ENCODE measurements around the gene MPZL1. TPM values are rescaled to one million over a fixed set of nuclear protein-coding genes. Genes with fewer than 3 reads are reported as not detected.

MPZL1 gene
- total and polyA plus RNA-seq, 2 donors (not counting 3 experiments of a cell fraction or from before 2014, with no cell fraction given): 41.7 to 99.1 TPM

DNA sequence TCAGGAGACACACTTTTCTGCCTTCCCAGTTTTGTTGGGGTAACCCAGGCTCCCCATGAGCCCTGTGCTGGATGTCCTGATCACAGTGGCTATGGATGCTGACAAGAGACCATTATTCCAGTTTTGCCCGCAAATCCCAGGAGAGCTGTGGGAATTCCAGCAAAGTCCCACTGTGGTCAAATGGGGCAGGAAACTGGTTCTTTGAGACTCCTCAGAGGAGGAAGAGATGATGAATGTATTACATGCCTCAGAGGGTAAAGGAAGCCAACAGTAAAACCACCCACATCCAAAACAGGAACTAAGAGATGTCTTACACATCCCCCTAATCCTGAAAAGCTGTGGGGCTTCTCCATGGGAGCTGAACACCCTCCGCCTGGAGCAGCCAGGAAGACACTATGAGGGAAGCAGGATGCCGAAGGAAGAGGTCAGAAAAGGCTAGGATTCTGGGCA lies 12.8 kb upstream of the MPZL1 start:
- H3K27me3 ChIP-seq (ENCODE audit: control insufficient read depth in 2 of 2, insufficient read depth in 2 of 2, low read length in 2 of 2): peaks cover 27 to 42% of the 10 kb centered on the region in 2 experiments
- FAIRE-seq (no peak), DNase-seq (ENCODE audit: low read depth, low spot score) (no peak)
- no peaks in the 10 kb centered on the region for H3K79me2 ChIP-seq (ENCODE audit: control insufficient read depth, insufficient read depth, low read length)
- H3K4me2 ChIP-seq (ENCODE audit: insufficient read depth, low read length): no peak overlapping the region
- no peaks in the 10 kb centered on the region for H3K36me3 ChIP-seq (ENCODE audit: control insufficient read depth in 2 of 2, extremely low read depth in 1 of 2, insufficient read depth in 2 of 2, low read length in 2 of 2)
- H3K9me3 ChIP-seq (replicated peaks; ENCODE audit: control insufficient read depth, insufficient read depth, low read length): no peaks in the 10 kb centered on the region
- dilution Hi-C loops (cut with MboI; ENCODE audit: extremely low pct_ligation_motif_present, low sequenced_read_pairs) (no loop called here), intact Hi-C loops (cut with micrococcal nuclease) (no loop called here)
- no peak overlapping the region for H3K4me3 ChIP-seq (replicated peaks in 1 of 3; ENCODE audit: insufficient read depth in 1 of 3, low read depth in 1 of 3, low read length in 3 of 3)
- H4K20me1 ChIP-seq (replicated peaks; ENCODE audit: control insufficient read depth, extremely low read depth, insufficient read depth, low read length): no peaks in the 10 kb centered on the region
- H3K9me1 ChIP-seq (replicated peaks; ENCODE audit: control insufficient read depth, extremely low read depth, insufficient read depth, low read length): no peaks in the 10 kb centered on the region
- no TSS peak for BruUV-seq (replicated peaks)
- peaks cover 11% of the 10 kb centered on the region for H3K4me1 ChIP-seq (ENCODE audit: control insufficient read depth, extremely low read depth, insufficient read depth, low read length)
- no peak overlapping the region for H2AFZ ChIP-seq (ENCODE audit: low read depth, low read length)
- H3K9ac ChIP-seq (replicated peaks; ENCODE audit: extremely low read depth, insufficient read depth, low read length): no peak overlapping the region
- POLR2A ChIA-PET: no interaction called here
- TF ChIP-seq, protein P1, sequence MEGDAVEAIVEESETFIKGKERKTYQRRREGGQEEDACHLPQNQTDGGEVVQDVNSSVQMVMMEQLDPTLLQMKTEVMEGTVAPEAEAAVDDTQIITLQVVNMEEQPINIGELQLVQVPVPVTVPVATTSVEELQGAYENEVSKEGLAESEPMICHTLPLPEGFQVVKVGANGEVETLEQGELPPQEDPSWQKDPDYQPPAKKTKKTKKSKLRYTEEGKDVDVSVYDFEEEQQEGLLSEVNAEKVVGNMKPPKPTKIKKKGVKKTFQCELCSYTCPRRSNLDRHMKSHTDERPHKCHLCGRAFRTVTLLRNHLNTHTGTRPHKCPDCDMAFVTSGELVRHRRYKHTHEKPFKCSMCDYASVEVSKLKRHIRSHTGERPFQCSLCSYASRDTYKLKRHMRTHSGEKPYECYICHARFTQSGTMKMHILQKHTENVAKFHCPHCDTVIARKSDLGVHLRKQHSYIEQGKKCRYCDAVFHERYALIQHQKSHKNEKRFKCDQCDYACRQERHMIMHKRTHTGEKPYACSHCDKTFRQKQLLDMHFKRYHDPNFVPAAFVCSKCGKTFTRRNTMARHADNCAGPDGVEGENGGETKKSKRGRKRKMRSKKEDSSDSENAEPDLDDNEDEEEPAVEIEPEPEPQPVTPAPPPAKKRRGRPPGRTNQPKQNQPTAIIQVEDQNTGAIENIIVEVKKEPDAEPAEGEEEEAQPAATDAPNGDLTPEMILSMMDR (IDR thresholded peaks at IDR 0.05; ENCODE audit: extremely low read depth in 1 of 2, insufficient read depth in 1 of 2, low read depth in 1 of 2, low read length in 2 of 2): no peak
- TF ChIP-seq JUN (IDR thresholded peaks at IDR 0.05; ENCODE audit: borderline replicate concordance, insufficient read depth, insufficient read length, low read depth): no peak
- TF ChIP-seq FOS (IDR thresholded peaks at IDR 0.05; ENCODE audit: borderline replicate concordance, insufficient read depth, low read length): peak; percentile 29
- CTCF ChIA-PET: interaction anchor here (0.6 to 0.9 kb wide), 4 partner anchors 21 to 373 kb away, joined by 3 to 4 read pairs (median 3); no protein-coding TSS in a partner anchor
- no peak overlapping the region for H3K27ac ChIP-seq (ENCODE audit: insufficient read depth, low read depth, low read length)

DNA sequence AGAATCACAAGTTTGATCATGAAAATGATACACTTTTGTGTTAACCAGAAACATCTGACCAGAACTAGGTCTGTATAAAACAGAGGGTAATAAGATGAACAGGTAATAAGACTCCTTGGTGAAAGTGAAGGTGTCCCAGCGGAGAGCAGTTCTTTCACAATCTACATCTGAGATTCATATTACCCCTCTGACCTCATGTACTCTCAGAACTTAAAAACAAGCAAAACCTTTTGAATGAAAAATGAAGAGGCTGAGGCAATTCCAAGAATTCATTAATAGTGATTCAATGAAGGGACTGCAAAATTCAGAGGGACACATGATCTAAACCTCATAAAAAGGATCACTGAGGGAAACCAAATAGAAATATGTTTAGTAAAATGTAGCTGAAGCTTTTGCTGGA lies 10.9 kb upstream of the MPZL1 start:
- dilution Hi-C loops (cut with MboI; ENCODE audit: extremely low pct_ligation_motif_present, low sequenced_read_pairs) (no loop called here), intact Hi-C loops (cut with micrococcal nuclease) (loop anchor here (5.0 to 10.0 kb wide), 2 partner anchors 516 to 1654 kb away; partner anchors contain the start of genes BLZF1, NME7 and SFT2D2)
- peaks cover 18 to 23% of the 10 kb centered on the region in 2 experiments for H3K27me3 ChIP-seq (ENCODE audit: control insufficient read depth in 2 of 2, insufficient read depth in 2 of 2, low read length in 2 of 2)
- H3K9ac ChIP-seq (replicated peaks; ENCODE audit: extremely low read depth, insufficient read depth, low read length): no peak overlapping the region
- no peaks in the 10 kb centered on the region for H3K9me3 ChIP-seq (replicated peaks; ENCODE audit: control insufficient read depth, insufficient read depth, low read length)
- FAIRE-seq: no peak
- DNase-seq (ENCODE audit: low read depth, low spot score): no peak
- no peaks in the 10 kb centered on the region for H3K9me1 ChIP-seq (replicated peaks; ENCODE audit: control insufficient read depth, extremely low read depth, insufficient read depth, low read length)
- H3K36me3 ChIP-seq (ENCODE audit: control insufficient read depth in 2 of 2, extremely low read depth in 1 of 2, insufficient read depth in 2 of 2, low read length in 2 of 2): no peaks in the 10 kb centered on the region
- H2AFZ ChIP-seq (ENCODE audit: low read depth, low read length): no peak overlapping the region
- TF ChIP-seq POLR2A (IDR thresholded peaks at IDR 0.05; ENCODE audit: low read depth, low read length) (no peak), JUN (IDR thresholded peaks at IDR 0.05; ENCODE audit: borderline replicate concordance, insufficient read depth, insufficient read length, low read depth) (no peak), GATA2 (IDR thresholded peaks at IDR 0.05; ENCODE audit: insufficient read depth, insufficient read length, low read depth, low read length) (no peak), FOS (IDR thresholded peaks at IDR 0.05; ENCODE audit: borderline replicate concordance, insufficient read depth, low read length) (no peak), MYC (IDR thresholded peaks at IDR 0.05; ENCODE audit: low read depth, low read length) (no peak), EZH2 (IDR thresholded peaks at IDR 0.05; ENCODE audit: borderline replicate concordance, low read depth, low read length, severe bottlenecking) (no peak), POLR2AphosphoS5 (IDR thresholded peaks at IDR 0.05; ENCODE audit: insufficient read depth, low read depth, low read length) (no peak)
- TF ChIP-seq, protein P2, sequence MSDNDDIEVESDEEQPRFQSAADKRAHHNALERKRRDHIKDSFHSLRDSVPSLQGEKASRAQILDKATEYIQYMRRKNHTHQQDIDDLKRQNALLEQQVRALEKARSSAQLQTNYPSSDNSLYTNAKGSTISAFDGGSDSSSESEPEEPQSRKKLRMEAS (IDR thresholded peaks at IDR 0.05; ENCODE audit: insufficient read depth, insufficient read length): no peak
- TF ChIP-seq, protein P1 (IDR thresholded peaks at IDR 0.05; ENCODE audit: extremely low read depth in 1 of 2, insufficient read depth in 1 of 2, low read depth in 1 of 2, low read length in 2 of 2): no peak
- H3K27ac ChIP-seq (ENCODE audit: insufficient read depth, low read depth, low read length): no peak overlapping the region
- H3K4me3 ChIP-seq (replicated peaks in 1 of 3; ENCODE audit: insufficient read depth in 1 of 3, low read depth in 1 of 3, low read length in 3 of 3): no peak overlapping the region
- no peaks in the 10 kb centered on the region for H3K79me2 ChIP-seq (ENCODE audit: control insufficient read depth, insufficient read depth, low read length)
- POLR2A ChIA-PET: no interaction called here
- no peak overlapping the region for H3K4me2 ChIP-seq (ENCODE audit: insufficient read depth, low read length)
- CTCF ChIA-PET: no interaction called here
- H4K20me1 ChIP-seq (replicated peaks; ENCODE audit: control insufficient read depth, extremely low read depth, insufficient read depth, low read length): no peaks in the 10 kb centered on the region
- BruUV-seq (replicated peaks): no TSS peak
- H3K4me1 ChIP-seq (ENCODE audit: control insufficient read depth, extremely low read depth, insufficient read depth, low read length): peaks cover 12% of the 10 kb centered on the region
